Measurements from ENCODE around the gene TUBG1. TPM values are rescaled to one million over a fixed set of nuclear protein-coding genes. Genes with fewer than 3 reads are reported as not detected.

Gene TUBG1
- total and polyA plus RNA-seq, 9 of the 15 experiments (the other 6 are each of a cell fraction or from before 2014, with no cell fraction given) = 33.1 to 147 (median 66.0) TPM

- TF ChIP-seq E2F1 (CRISPR knock-in tag; IDR thresholded peaks at IDR 0.05) = no peak
- TF ChIP-seq ZNF23 (CRISPR knock-in tag; IDR thresholded peaks at IDR 0.05) = no peak
- TF ChIP-seq E2F8 (IDR thresholded peaks at IDR 0.05; ENCODE audit: low read depth, partially characterized antibody) = no peak
- no peak for TF ChIP-seq DIDO1 (tag; IDR thresholded peaks at IDR 0.05; ENCODE audit: low read depth)
- peak; percentile 29; the same call in 1 of the 2 replicates for TF ChIP-seq GABPA (tag; conservative IDR thresholded peaks at IDR 0.05; ENCODE audit: low read depth)
- TF ChIP-seq KLF16 (IDR thresholded peaks at IDR 0.05) = peak; percentile 48; the same call in 1 of the 2 replicates
- TF ChIP-seq ZNF717 (CRISPR knock-in tag; IDR thresholded peaks at IDR 0.05) = no peak
- TF ChIP-seq JUN (IDR thresholded peaks at IDR 0.05; ENCODE audit: borderline replicate concordance, low read depth, low read length) = no peak
- TF ChIP-seq JUN (CRISPR knock-in tag; IDR thresholded peaks at IDR 0.05; ENCODE audit: borderline replicate concordance) = no peak
- TF ChIP-seq ZMIZ1 (IDR thresholded peaks at IDR 0.05; ENCODE audit: low read depth in 2 of 2, low read length in 2 of 2) = no peak
- TF ChIP-seq BRD4 (IDR thresholded peaks at IDR 0.05) = no peak
- no peak for TF ChIP-seq GABPB2 (CRISPR knock-in tag; conservative IDR thresholded peaks at IDR 0.05)
- no peak for TF ChIP-seq BACH1 (tag; IDR thresholded peaks at IDR 0.05)
- TF ChIP-seq THRA (IDR thresholded peaks at IDR 0.05) = no peak
- no peak for TF ChIP-seq GTF2E2 (tag; IDR thresholded peaks at IDR 0.05)
- TF ChIP-seq FOXO4 (CRISPR knock-in tag; IDR thresholded peaks at IDR 0.05) = no peak
- TF ChIP-seq BMI1 (IDR thresholded peaks at IDR 0.05; ENCODE audit: low read length) = no peak
- no peak for TF ChIP-seq POU5F1 (IDR thresholded peaks at IDR 0.05; ENCODE audit: borderline replicate concordance, low read depth, low read length, partially characterized antibody)
- TF ChIP-seq ZNF134 (CRISPR knock-in tag; conservative IDR thresholded peaks at IDR 0.05) = no peak
These were observed 20.0 kb downstream of the TUBG1 start (continued) for GRCh38 chr17:42629411-42630009.
